ENCODE measurements around the gene DERL2.
A peak's percentile ranks its signal among the peaks of the same experiment; 100 is the strongest.
"Not testable (repeated sequence)": the region's sequence is repeated elsewhere in the genome, so short reads cannot be mapped to it uniquely, and the experiment has no call there.

Gene DERL2

DNA sequence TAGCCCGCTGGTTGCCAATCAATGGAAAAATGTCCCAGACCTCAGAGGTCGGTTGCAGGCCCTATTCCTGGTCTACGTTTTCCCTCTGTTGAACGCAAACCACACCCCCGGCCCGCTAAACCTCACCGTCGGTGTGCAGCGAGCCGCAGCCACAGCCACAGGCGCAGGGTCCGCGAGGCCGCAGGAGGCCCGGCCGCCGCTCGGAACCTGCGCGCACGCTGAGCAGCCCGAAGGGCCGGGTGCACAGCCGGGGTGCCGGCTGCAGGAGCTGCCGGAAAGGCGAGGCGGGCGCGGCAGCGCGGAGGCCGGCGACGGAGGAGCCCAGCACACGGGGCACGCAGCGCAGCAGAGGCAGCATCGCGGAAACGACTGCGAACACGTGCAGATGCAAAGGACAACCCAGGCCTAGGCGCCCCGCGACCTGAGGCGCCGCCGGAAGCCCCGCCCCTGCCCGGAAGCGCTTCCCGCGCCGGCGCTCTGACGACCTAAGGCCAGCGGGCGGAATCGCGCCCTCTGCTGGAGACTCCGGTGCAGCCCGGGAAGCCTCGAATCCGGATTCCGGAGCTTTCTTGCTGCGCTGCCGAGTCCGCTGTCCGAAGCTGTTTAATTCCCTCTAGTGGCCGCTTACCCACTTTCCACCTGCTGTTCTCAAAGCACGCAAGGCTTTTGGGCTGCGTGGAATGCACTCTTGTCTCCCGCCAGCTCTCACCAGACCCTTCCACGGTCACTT lies 47.1 kb downstream of the DERL2 start, which contains the start of gene C1QBP:
TSS of gene C1QBP (minus strand) at position 440 of the 730 bp plus-strand sequence. CDS start at position 358, 82 bp downstream.
- peak; percentile 74 for TF ChIP-seq POLR2A (IDR thresholded peaks at IDR 0.05; ENCODE audit: low read depth, low read length)
- FAIRE-seq = peak; percentile 76
- peak; percentile 89 for DNase-seq (ENCODE audit: insufficient read length, low spot score)

- no peak for FAIRE-seq
- TF ChIP-seq POLR2A (IDR thresholded peaks at IDR 0.05; ENCODE audit: low read depth, low read length) = no peak
- no peak for DNase-seq (ENCODE audit: insufficient read length, low spot score)
These were observed 48.2 kb downstream of the DERL2 start for GRCh38 chr17:5437721-5438317.

DNA sequence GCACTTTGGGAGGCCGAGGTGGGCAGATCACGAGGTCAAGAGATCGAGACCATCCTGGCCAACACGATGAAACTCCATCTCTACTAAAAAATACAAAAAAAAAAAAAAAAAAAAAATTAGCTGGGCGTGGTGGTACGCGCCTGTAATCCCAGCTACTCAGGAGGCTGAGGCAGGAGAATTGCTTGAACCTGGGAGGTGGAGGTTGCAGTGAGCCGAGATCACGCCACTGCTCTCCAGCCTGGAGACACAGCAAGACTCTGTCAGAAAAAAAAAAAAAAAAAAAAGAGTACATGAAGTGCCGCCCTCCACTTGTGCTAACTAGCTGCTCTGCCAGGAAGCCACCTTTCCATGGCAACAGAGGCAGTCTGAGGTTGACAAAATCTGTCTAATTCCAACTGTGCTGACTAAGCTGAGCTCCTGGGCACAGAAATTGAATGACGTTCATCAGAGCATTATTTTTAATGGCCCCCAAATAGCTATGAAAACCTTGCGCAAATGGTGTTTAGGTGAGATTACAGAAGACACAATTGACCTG lies 50.1 kb downstream of the DERL2 start:
- FAIRE-seq; DNase-seq (ENCODE audit: insufficient read length, low spot score): not testable (repeated sequence)

GRCh38 chr17:5434984-5435383 lies 51.0 kb downstream of the DERL2 start:
- no peak for TF ChIP-seq POLR2A (IDR thresholded peaks at IDR 0.05; ENCODE audit: low read depth, low read length)
- DNase-seq (ENCODE audit: insufficient read length, low spot score) (no peak), FAIRE-seq (no peak)

GRCh38 chr17:5431949-5432556 lies 53.9 kb downstream of the DERL2 start:
- no peak for TF ChIP-seq POLR2A (IDR thresholded peaks at IDR 0.05; ENCODE audit: low read depth, low read length)
- DNase-seq (ENCODE audit: insufficient read length, low spot score) (no peak), FAIRE-seq (no peak)

DNA sequence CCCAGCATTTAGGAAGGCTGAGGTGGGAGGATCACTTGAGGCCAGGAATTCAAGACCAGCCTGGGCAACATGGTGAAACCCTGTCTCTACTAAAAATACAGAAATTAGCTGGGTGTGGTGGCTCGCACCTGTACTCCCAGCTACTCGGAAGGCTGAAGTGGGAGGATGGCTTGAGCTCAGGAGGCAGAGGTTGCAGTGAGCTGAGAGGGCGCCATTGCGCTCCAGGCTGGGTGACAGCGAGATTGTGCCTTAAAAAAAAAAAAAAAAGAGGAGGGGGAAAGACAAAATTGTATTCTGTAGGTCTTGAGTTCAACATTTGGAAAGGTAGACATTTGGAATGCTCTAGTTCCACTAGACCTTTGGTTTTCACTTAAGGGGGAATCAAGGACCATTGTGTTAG lies 54.7 kb downstream of the DERL2 start:
- not testable (repeated sequence) for DNase-seq (ENCODE audit: insufficient read length, low spot score); FAIRE-seq

- no peak for DNase-seq (ENCODE audit: insufficient read length, low spot score)
- no peak for FAIRE-seq
- TF ChIP-seq POLR2A (IDR thresholded peaks at IDR 0.05; ENCODE audit: low read depth, low read length) = no peak
These were observed 55.5 kb downstream of the DERL2 start for GRCh38 chr17:5430413-5430999.

GRCh38 chr17:5429191-5429887 lies 56.6 kb downstream of the DERL2 start:
- FAIRE-seq (no peak), DNase-seq (ENCODE audit: insufficient read length, low spot score) (no peak)
- no peak for TF ChIP-seq POLR2A (IDR thresholded peaks at IDR 0.05; ENCODE audit: low read depth, low read length)

GRCh38 chr17:5425826-5426225 lies 60.2 kb downstream of the DERL2 start:
- no peak for FAIRE-seq
- no peak for TF ChIP-seq POLR2A (IDR thresholded peaks at IDR 0.05; ENCODE audit: low read depth, low read length)
- no peak for DNase-seq (ENCODE audit: insufficient read length, low spot score)

DNA sequence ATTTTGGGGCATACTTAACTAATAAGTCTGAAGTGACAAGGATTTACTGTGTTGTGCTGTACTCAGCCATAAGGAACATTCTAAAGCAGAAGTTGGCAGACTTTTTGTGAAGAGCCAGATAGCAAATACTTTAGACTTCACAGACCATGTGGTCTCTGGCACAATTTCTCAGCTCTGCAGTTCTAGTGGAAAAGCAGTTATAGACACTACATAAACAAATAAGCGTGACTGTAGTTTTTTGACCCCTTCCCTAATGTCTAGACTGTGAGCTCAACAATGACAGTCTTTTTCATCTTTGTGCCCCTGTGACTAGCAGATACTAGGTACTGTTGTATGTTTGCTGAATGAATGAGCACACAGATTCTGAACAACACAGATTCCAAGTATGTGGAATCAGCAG lies 61.1 kb downstream of the DERL2 start:
- TF ChIP-seq POLR2A (IDR thresholded peaks at IDR 0.05; ENCODE audit: low read depth, low read length) = no peak
- FAIRE-seq (no peak), DNase-seq (ENCODE audit: insufficient read length, low spot score) (no peak)

GRCh38 chr17:5422505-5422904 lies 63.5 kb downstream of the DERL2 start:
- peak; percentile 59 for DNase-seq (ENCODE audit: insufficient read length, low spot score)
- TF ChIP-seq POLR2A (IDR thresholded peaks at IDR 0.05; ENCODE audit: low read depth, low read length) = no peak
- FAIRE-seq = peak; percentile 84

Measured in H54 (cell line).